GM10266 (cell line): ENCODE results near the gene CYCS.
"Not testable (repeated sequence)": the region's sequence is repeated elsewhere in the genome, so short reads cannot be mapped to it uniquely, and the experiment has no call there.

ENCODE experiments used
- DNase-seq: peaks from one replicate; pipeline ENCODE4 v3.0.0; 2012; ENCODE audit errors: extremely low spot score
- TF ChIP-seq, protein P1 (sequence below): IDR thresholded peaks from 2 replicates; pipeline ENCODE4 v1.5.1; 2012; ENCODE audit warnings: mild to moderate bottlenecking, low read depth; ENCODE audit not compliant: control insufficient read depth, insufficient read depth; ENCODE audit errors: missing control alignments

Gene CYCS

DNA sequence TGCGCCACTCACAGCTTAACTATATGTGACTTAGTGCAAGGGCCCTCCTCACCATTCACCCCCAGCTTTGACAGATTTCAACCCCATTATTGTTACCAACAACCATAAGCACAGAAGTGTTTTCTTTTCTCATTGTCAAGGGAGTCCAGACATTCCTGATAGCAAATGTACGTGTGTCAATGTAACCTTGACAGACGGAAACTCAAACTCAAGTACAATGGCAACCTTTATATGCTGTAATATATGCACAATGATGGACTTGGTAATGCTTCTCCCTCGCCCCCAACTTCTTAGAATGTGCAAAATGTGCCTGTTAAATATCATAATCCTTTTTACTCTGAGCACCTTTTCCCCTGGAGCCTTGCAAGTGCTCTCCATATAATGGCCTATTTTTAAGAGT lies 34.7 kb downstream of the CYCS start:
- DNase-seq, result no peak
- TF ChIP-seq, protein P1, sequence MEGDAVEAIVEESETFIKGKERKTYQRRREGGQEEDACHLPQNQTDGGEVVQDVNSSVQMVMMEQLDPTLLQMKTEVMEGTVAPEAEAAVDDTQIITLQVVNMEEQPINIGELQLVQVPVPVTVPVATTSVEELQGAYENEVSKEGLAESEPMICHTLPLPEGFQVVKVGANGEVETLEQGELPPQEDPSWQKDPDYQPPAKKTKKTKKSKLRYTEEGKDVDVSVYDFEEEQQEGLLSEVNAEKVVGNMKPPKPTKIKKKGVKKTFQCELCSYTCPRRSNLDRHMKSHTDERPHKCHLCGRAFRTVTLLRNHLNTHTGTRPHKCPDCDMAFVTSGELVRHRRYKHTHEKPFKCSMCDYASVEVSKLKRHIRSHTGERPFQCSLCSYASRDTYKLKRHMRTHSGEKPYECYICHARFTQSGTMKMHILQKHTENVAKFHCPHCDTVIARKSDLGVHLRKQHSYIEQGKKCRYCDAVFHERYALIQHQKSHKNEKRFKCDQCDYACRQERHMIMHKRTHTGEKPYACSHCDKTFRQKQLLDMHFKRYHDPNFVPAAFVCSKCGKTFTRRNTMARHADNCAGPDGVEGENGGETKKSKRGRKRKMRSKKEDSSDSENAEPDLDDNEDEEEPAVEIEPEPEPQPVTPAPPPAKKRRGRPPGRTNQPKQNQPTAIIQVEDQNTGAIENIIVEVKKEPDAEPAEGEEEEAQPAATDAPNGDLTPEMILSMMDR, result no peak

DNA sequence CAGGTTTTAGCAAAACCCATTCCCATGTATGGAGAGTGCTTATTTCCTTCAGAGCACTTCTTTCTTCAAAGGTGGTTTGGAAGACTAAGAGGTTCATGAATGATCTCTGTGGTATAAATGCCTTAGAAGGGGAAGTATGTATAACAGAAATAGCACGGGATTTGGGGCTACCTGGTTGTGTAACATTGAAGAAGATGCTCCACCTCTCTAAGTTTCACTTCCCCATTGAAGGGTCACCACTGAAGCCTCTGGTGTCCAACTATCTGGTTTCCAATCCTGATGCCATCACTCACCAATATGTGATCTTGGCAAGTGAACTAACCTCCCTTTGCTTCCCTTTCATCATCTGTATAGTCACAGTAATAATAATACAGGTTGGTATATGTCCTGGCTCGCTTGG lies 37.2 kb downstream of the CYCS start:
- DNase-seq, result no peak

DNA sequence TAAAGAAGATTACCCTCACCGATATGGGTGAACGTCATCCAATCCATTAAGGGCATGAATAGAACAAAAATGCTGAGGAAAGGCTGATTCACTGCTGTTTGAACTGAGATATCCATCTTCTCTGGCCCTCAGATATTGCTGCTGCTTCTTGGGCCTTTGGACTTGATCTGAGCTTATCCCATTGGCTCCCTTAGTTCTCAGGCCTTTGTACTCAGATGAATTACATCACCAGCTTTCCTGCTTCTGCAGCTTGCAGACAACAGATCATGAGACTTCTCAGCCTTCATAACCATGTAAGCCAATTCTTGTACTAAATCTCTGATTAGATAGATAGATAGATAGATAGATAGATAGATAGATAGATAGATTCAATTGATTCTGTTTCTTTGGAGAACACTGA lies 40.2 kb downstream of the CYCS start:
- TF ChIP-seq, protein P1, result no peak
- DNase-seq, result no peak

More for the DNA sequence above, 37.2 kb downstream of the CYCS start:
- TF ChIP-seq, protein P1, result no peak

DNA sequence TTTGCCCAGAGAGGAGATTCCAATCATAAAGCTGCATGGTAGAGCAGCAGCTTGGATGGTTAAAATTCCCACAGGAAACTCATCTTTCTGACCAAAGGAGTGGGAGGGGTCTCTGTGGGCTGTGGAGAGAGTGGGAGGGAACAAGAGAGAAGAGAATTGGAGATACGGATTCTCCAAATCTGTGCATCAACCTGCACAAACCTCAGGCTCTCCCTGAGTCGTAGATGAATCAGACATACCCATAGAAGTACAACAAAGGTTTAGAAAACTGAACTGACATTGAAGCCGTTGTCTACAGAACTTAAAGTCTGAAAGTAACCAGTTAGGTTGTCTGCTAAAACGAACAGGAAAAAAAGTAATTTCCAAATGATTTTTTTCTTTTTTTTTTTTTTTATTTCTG lies 41.9 kb downstream of the CYCS start:
- no peak for DNase-seq
- TF ChIP-seq, protein P1, result no peak

DNA sequence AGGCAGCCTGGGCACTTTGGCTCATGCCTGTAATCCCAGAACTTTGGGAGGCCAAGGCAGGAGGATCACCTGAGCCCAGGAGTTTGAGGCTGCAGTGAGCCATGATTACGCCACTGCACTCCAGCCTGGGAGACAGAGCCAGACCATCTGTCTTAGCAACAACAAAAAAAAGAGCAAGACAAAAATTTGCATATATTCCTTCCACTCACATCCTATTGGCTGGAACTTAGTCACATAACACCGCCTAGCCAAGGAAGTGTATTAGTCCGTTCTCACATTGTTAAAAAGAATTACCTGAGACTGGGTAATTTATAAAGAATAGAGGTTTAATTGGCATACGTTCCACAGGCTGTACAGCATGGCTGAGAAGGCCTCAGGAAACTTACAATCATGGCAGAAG lies 43.0 kb downstream of the CYCS start:
- DNase-seq, result not testable (repeated sequence)

DNA sequence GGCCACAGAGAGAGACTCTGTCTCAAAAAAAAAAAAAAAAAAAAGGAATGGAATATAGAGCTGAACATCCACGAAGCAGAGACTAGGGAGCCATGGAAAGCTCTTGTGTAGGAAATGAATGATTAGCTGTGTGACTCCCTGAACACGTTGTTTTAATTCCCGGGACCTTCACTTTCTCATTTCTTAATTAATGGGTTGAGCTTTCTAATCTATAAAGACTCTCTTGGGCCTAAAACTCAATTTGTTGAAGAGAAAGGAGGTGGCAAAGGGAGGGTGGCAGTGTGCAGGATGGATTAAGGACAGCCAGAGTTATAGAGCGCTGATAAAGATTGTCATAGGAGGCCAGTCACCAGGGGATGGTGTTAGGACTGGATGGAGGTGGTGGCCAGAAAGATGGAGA lies 48.0 kb downstream of the CYCS start:
- DNase-seq, result no peak

DNA sequence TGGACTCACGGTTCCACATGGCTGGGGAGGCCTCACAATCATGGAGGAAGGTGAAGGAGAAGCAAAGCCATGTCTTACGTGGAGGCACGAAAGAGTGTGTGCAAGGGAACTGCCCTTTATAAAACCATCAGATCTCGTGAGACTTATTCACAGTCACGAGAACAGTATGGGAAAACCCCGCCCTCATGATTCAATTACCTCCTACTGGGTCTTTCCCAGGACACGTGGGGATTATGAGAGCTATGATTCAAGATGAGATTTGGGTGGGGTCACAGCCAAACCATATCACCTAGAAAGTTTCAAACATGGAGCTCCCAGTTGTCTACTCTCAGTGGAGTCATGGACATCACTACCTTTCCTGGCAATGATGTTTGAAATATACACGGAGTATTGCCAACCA lies 49.6 kb downstream of the CYCS start:
- no peak for DNase-seq
- TF ChIP-seq, protein P1, result no peak

More for the DNA sequence above, 48.0 kb downstream of the CYCS start:
- TF ChIP-seq, protein P1, result no peak

DNA sequence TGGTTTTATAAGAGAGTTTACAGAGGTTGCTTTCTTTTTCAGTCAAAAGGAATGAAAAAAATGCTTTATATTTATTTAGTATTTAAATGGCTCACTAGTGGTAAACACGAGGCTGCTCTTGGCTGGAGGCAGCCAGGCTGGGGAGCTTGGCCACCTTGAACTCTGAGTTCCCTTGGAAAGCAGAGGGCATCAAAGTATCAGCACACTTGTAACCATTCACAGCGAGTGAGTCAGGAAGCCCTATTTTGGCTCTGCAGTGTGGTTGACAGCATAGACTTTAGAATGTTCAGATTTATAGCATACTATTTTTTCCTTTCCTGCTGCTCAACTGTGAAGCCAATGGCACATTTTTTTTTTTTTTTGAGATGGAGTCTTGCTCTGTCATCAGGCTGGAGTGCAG lies 51.6 kb downstream of the CYCS start:
- TF ChIP-seq, protein P1, result no peak
- no peak for DNase-seq
